Activated CD4-positive, alpha-beta T cell treated with anti-CD3 and anti-CD28 coated beads, Interleukin-2, amount 10 ng/mL, durations not matched to agents 7 days and 5 days (primary cell): Measurements from ENCODE around the gene SLC35F3. TPM values are rescaled to one million over a fixed set of nuclear protein-coding genes. Genes with fewer than 3 reads are reported as not detected.
A peak's percentile ranks its signal among the peaks of the same experiment; 100 is the strongest.

Source experiments
- CTCF ChIA-PET: fragments of 350-600 bp; sonication (Branson Sonifier 250); formaldehyde crosslinking; loops from one replicate; lab custom pipeline; 2021; ENCODE audit warnings: antibody characterized with exemption; lab: Charles Lee
- POLR2A ChIA-PET: fragments of 350-600 bp; sonication (Branson Sonifier 250); formaldehyde crosslinking; loops from one replicate; lab custom pipeline; 2021; ENCODE audit warnings: antibody characterized with exemption; lab: Charles Lee
- DNase-seq: peaks from one replicate; pipeline ENCODE4 v3.0.0-alpha.2; 2020
- H3K27ac Mint-ChIP-seq: one replicate; pipeline ENCODE4 v1.8.0; 2021; ENCODE audit warnings: mild to moderate bottlenecking, moderate library complexity, mixed read lengths
- H3K27me3 Mint-ChIP-seq: one replicate; pipeline ENCODE4 v1.8.0; 2021; ENCODE audit warnings: mixed read lengths
- H3K36me3 Mint-ChIP-seq: one replicate; pipeline ENCODE4 v1.8.0; 2021; ENCODE audit warnings: low read depth, mixed read lengths
- H3K4me1 Mint-ChIP-seq: one replicate; pipeline ENCODE4 v1.8.0; 2021; ENCODE audit warnings: mixed read lengths
- H3K4me3 Mint-ChIP-seq: one replicate; pipeline ENCODE4 v1.8.0; 2021; ENCODE audit warnings: mild to moderate bottlenecking, moderate library complexity, mixed read lengths
- H3K9me3 Mint-ChIP-seq: one replicate; pipeline ENCODE4 v1.8.0; 2021; ENCODE audit warnings: mixed read lengths
- total RNA-seq, 2 experiments: library from RNA; stranded (reverse); gene quantifications; one replicate each; pipeline ENCODE4 v1.2.3, GENCODE V29; 2021

SLC35F3 gene
- total RNA-seq, 2 experiments from 2014 or later: 5.9 to 6.5 TPM

DNA sequence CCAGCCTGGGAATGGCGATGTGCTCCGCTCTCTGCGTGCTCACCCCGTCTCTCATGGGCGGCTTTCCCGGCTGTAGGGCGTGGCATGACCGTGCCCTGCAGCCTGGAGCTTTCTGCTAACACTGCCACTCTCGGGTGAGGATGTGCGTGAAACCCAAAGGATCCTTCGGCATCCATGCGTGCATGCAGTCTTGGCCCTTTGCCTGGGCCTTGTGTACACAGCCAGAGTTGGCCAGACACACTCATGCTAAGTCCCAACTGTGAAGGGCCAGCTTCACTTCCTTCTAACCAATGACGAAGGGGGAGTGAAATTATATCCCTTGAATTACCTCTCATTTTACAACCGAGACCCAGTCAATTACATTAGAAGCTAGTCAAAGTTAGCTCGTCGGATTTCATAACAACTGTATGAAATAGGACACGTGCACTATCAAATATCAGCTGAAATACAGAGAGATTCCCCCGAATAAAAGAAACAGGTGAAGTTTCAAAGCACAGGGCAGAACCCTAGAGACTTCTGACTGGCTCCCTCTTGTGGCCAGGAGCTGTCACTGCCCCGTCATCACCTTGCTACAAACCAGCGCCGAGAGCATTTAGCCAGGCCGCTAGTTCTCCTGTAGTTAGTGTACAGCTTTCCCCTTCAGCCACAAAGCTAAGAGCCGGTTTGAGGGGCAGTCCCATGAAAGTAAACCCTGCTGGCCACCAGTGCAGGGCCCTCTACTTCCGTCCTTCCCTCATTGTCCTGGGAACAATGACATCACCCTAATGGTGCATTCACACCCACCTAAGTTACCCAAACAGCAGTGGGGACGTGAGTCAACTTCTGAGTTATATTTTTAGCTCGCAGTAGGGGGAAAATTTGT lies 405.4 kb downstream of the SLC35F3 start:
- no peak overlapping the region for H3K4me3 Mint-ChIP-seq
- ChIA-PET CTCF (interaction anchor here (0.6 to 2.7 kb wide), 43 partner anchors 9 to 739 kb away, joined by 3 to 32 read pairs (median 4); no protein-coding TSS in a partner anchor), POLR2A (no interaction called here)
- peaks cover 33% of the 10 kb centered on the region for H3K4me1 Mint-ChIP-seq
- no peak overlapping the region for H3K27ac Mint-ChIP-seq
- H3K36me3 Mint-ChIP-seq: no peaks in the 10 kb centered on the region
- DNase-seq: peak; percentile 82
- H3K27me3 Mint-ChIP-seq: peaks cover 2% of the 10 kb centered on the region
- H3K9me3 Mint-ChIP-seq: no peaks in the 10 kb centered on the region

DNA sequence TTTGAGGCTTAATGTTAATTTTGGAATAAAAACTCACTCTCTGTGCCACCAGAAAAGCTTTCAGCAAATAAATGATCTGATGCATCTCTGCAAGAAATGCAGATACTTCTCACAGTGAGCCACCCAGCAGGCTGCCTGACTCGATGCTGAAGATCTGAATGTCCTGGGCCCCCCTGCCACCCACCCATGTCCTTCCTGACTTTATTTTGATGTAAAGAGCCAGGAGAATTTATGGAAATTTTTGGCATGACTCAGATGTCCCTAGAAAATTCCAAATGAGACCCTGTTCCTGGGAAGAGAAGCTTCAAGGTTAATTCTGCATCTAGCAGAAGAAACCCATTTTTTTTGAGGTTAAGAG lies 406.0 kb downstream of the SLC35F3 start:
- Mint-ChIP-seq H3K27me3 (peaks cover 2% of the 10 kb centered on the region), H3K36me3 (no peaks in the 10 kb centered on the region), H3K4me3 (no peak overlapping the region), H3K27ac (no peak overlapping the region), H3K9me3 (no peaks in the 10 kb centered on the region), H3K4me1 (peaks cover 39% of the 10 kb centered on the region)
- no peak for DNase-seq
- ChIA-PET CTCF (interaction anchor here (0.8 to 2.7 kb wide), 37 partner anchors 8 to 739 kb away, joined by 3 to 32 read pairs (median 4); no protein-coding TSS in a partner anchor), POLR2A (no interaction called here)

DNA sequence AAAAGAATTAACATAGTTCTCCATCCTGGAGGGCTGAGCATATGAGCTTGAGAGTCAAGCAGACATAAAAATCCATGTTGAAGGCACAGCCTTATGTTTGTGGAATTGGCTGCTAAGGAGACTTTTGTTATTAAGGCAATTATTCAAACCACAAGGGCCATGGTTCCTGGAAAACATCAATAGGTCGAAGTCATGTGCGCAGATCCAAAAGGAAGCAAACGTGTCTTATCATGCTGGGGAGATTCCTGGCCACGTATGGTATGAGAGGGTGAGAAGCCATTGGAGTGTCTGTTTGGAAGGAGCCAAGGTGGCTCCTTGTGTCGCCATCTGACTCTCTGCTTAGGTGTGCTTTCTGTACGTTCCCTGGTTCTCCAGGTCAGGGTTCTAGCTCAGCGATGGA lies 406.9 kb downstream of the SLC35F3 start:
- no peak overlapping the region for H3K27ac Mint-ChIP-seq
- peaks cover 2% of the 10 kb centered on the region for H3K27me3 Mint-ChIP-seq
- H3K4me3 Mint-ChIP-seq: no peak overlapping the region
- CTCF ChIA-PET: interaction anchor here (0.8 to 2.7 kb wide), 6 partner anchors 12 to 100 kb away, joined by 3 to 28 read pairs (median 4); no protein-coding TSS in a partner anchor
- POLR2A ChIA-PET: no interaction called here
- no peaks in the 10 kb centered on the region for H3K9me3 Mint-ChIP-seq
- no peak for DNase-seq
- peaks cover 49% of the 10 kb centered on the region for H3K4me1 Mint-ChIP-seq
- peaks cover 1% of the 10 kb centered on the region for H3K36me3 Mint-ChIP-seq

DNA sequence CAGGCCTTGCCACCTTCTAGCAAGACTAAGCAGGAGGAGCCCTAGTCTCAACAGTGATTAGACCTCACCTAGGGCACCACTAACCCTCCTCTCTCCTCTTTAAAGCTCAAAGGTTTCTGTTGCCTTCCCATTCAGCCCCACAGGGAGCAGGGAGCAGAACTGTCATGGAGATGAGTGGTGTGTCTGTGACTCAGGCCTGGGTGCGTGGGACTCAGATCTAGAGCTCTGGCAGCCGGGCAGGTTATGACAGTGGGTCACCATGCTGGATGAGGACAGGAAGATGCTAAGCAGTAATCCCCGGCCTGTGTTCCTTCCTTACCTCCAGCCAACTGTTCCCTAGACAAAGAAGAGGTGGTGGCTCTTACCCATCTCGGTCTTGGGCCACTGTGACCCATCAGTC lies 408.7 kb downstream of the SLC35F3 start:
- ChIA-PET CTCF (interaction anchor here (0.9 to 2.8 kb wide), 8 partner anchors 12 to 194 kb away, joined by 3 to 14 read pairs (median 4); no protein-coding TSS in a partner anchor), POLR2A (no interaction called here)
- no peak for DNase-seq
- H3K4me1 Mint-ChIP-seq: peaks cover 58% of the 10 kb centered on the region
- H3K4me3 Mint-ChIP-seq: no peak overlapping the region
- H3K27me3 Mint-ChIP-seq: peaks cover 2% of the 10 kb centered on the region
- H3K27ac Mint-ChIP-seq: peak overlapping the region; percentile 58
- no peaks in the 10 kb centered on the region for H3K9me3 Mint-ChIP-seq
- H3K36me3 Mint-ChIP-seq: peaks cover 5% of the 10 kb centered on the region

DNA sequence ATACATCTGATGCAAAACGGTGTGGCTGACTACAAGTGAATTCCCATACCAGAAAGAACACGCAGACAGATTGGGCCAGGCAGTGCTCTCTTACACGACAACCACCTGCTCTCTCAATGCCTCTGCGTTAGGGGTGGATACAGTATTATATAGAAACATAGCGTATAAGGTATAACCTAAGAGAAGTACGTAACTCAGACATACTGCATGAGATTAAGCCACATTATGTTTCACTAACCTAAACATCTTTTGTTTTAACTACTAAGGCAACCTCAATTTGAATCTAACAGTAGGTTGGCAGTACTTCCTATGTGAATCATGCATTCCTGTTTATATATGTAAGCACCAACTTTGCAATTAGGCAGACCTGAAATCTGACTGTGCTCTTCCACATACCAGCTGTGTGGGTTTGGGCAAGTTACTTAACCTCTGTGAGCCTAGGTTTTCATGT lies 410.6 kb downstream of the SLC35F3 start:
- H3K36me3 Mint-ChIP-seq: peaks cover 5% of the 10 kb centered on the region
- ChIA-PET CTCF (interaction anchor here (0.8 to 1.0 kb wide), 2 partner anchors 22 to 102 kb away, joined by 3 read pairs; no protein-coding TSS in a partner anchor), POLR2A (no interaction called here)
- peaks cover 2% of the 10 kb centered on the region for H3K27me3 Mint-ChIP-seq
- peak overlapping the region; percentile 94 for H3K27ac Mint-ChIP-seq
- peak overlapping the region; percentile 0 for H3K4me3 Mint-ChIP-seq
- peaks cover 51% of the 10 kb centered on the region for H3K4me1 Mint-ChIP-seq
- DNase-seq: peak; percentile 53
- no peaks in the 10 kb centered on the region for H3K9me3 Mint-ChIP-seq

DNA sequence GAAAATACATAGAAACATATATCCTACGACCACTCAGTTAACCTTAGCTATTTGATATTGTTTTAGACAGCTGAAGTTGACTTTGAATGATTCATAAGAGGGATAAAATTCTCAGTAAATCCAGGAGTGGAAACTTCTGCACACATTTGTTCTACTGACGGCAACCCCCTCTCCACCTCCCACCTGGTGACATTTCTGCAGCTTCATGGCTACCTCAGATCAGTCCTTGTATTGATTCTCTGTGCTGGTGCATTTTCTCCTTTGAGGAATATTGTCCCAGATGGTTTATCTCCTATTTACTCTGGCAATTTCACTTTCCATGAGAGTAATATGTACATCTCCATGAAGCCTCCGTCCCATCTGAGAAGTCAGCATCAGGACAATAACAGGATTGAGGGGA lies 411.1 kb downstream of the SLC35F3 start:
- Mint-ChIP-seq H3K36me3 (peaks cover 5% of the 10 kb centered on the region), H3K4me1 (peaks cover 46% of the 10 kb centered on the region), H3K27me3 (peaks cover 2% of the 10 kb centered on the region), H3K27ac (peak overlapping the region; percentile 94), H3K4me3 (no peak overlapping the region), H3K9me3 (no peaks in the 10 kb centered on the region)
- DNase-seq: no peak
- POLR2A ChIA-PET: no interaction called here
- CTCF ChIA-PET: interaction anchor here (0.8 to 1.0 kb wide), 2 partner anchors 23 to 103 kb away, joined by 3 read pairs; no protein-coding TSS in a partner anchor

DNA sequence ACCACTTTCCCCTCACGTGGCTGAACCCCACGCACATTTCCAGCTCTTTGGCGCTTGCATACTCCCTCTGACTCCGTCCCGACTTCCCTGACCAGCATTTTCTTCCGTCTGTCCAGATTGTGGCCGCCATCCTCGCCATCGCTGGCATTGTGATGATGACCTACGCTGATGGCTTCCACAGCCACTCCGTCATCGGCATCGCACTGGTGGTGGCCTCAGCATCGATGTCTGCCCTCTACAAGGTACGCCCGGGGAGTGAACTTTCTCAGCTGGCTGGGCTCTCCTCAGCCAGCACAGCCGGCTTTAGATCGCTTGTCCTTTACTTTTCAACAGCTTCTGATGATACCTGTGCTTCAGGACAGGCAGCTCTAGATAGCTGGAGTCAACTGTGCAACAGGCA lies 412.0 kb downstream of the SLC35F3 start:
- no peak overlapping the region for H3K4me3 Mint-ChIP-seq
- peaks cover 51% of the 10 kb centered on the region for H3K4me1 Mint-ChIP-seq
- H3K27ac Mint-ChIP-seq: peak overlapping the region; percentile 94

DNA sequence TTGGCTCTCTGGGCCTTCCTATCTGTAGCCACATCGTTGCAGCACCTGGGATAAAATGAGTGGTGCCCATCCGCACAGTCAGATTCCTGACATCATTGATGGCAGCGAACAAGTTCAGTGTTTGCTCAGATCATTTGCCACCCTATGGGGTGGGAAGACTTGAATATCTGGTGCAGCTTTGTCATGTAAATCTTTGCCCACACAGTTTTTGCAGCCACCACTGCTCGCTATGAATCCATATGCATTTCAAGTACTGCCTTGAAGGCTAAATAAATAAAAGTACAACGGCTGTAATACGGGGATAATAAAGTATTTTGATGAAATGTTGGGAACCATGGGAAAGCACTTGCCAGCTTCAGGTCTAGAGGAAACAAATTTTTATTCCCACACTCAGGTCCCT lies 412.5 kb downstream of the SLC35F3 start:
- no peaks in the 10 kb centered on the region for H3K27me3 Mint-ChIP-seq
- H3K9me3 Mint-ChIP-seq: no peaks in the 10 kb centered on the region
- H3K27ac Mint-ChIP-seq: peak overlapping the region; percentile 94
- peaks cover 53% of the 10 kb centered on the region for H3K4me1 Mint-ChIP-seq
- POLR2A ChIA-PET: no interaction called here
- H3K36me3 Mint-ChIP-seq: peaks cover 10% of the 10 kb centered on the region
- CTCF ChIA-PET: no interaction called here
- no peak for DNase-seq
- no peak overlapping the region for H3K4me3 Mint-ChIP-seq

More for the DNA sequence above, 412.0 kb downstream of the SLC35F3 start:
- no peak for DNase-seq
- H3K9me3 Mint-ChIP-seq: no peaks in the 10 kb centered on the region
- peaks cover 10% of the 10 kb centered on the region for H3K36me3 Mint-ChIP-seq
- ChIA-PET POLR2A (no interaction called here), CTCF (interaction anchor here (1.0 kb wide), 1 partner anchor 24 kb away, joined by 3 read pairs; no protein-coding TSS in a partner anchor)
- H3K27me3 Mint-ChIP-seq: no peaks in the 10 kb centered on the region

DNA sequence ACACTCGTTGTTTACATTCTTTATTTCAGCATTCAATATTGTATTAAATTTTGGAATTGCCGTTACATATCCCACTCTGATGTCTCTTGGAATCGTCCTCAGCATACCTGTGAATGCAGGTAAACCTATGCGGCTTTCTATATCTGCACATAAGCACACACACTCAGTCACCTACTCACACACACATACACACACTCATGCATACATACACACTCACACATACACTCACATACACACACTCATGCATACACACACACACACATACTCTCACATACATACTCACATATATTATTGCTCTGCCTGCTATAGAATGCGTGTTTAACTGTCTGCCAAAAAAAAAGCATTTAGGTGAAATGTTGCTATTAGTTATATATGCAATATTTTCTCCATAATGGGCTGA lies 415.6 kb downstream of the SLC35F3 start:
- CTCF ChIA-PET: interaction anchor here (2.1 kb wide), 1 partner anchor 10 kb away, joined by 6 read pairs; no protein-coding TSS in a partner anchor
- peaks cover 43% of the 10 kb centered on the region for H3K4me1 Mint-ChIP-seq
- peaks cover 5% of the 10 kb centered on the region for H3K27me3 Mint-ChIP-seq
- POLR2A ChIA-PET: no interaction called here
- peaks cover 10% of the 10 kb centered on the region for H3K36me3 Mint-ChIP-seq
- H3K27ac Mint-ChIP-seq: no peak overlapping the region
- H3K9me3 Mint-ChIP-seq: no peaks in the 10 kb centered on the region
- H3K4me3 Mint-ChIP-seq: no peak overlapping the region
- DNase-seq: no peak

DNA sequence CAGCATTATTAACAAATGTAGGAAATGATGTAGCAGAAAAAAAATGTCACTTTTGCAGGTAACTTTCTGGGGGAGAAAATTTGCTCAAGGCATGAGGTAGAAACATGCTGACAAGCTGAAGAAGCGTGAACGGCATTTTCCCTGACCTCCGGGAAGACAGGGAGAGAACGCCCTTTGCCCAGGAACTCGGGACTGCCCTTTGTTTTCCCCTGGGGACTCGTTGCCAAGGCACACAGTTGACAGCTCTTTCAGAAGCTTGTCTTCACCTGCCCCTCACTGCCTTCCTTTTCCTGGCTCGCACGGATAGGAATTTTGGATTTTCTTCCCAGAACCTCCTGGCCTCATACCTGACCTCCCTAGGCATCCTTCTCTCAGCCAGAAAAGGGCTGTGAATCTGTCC lies 416.1 kb downstream of the SLC35F3 start:
- Mint-ChIP-seq H3K27me3 (peaks cover 5% of the 10 kb centered on the region), H3K9me3 (no peaks in the 10 kb centered on the region), H3K36me3 (peaks cover 10% of the 10 kb centered on the region), H3K4me1 (peaks cover 39% of the 10 kb centered on the region), H3K4me3 (no peak overlapping the region), H3K27ac (no peak overlapping the region)
- ChIA-PET CTCF (interaction anchor here (2.1 kb wide), 1 partner anchor 11 kb away, joined by 6 read pairs; no protein-coding TSS in a partner anchor), POLR2A (no interaction called here)
- DNase-seq: no peak

DNA sequence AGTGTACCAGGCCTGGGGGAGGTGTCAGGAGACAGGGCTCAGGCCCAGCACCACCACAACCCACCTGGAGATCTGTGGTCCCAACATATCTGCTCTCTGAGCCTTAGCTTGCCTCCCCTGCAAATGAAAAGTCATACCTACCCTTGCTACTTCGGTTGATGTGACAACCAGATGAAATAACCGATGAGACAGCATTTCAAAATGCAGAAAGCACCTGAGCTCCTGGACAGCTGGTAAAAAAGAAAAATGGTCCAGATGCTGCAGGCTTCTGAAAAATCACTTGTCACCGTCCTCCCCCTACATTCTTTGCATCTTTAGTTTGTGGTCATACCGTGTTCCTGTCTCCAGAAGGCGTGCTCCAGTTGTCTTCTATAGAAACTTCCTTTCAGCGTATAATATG lies 416.8 kb downstream of the SLC35F3 start:
- Mint-ChIP-seq H3K27me3 (peaks cover 5% of the 10 kb centered on the region), H3K27ac (peak overlapping the region; percentile 12)
- CTCF ChIA-PET: interaction anchor here (2.1 kb wide), 1 partner anchor 12 kb away, joined by 6 read pairs; no protein-coding TSS in a partner anchor

DNA sequence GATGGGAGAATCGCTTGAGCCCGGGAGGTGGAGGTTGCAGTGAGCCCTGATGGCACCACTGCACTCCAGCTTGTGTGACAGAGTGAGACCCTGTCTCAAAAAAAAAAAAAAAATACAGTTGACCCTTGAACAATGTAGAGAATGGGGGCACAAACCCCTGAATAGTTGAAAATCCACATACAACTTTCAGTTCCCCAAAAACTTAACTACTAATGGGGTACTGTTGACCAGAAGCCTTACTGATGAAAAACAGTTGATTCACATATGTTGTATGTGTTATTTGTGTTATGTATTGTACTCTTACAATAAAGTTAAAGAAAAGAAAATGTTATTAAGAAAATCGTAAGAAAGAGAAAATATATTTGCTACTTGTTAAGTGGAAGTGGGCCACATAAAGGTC lies 417.6 kb downstream of the SLC35F3 start:
- Mint-ChIP-seq H3K4me1 (peaks cover 37% of the 10 kb centered on the region), H3K27ac (no peak overlapping the region), H3K4me3 (no peak overlapping the region), H3K27me3 (peaks cover 5% of the 10 kb centered on the region), H3K36me3 (peaks cover 7% of the 10 kb centered on the region), H3K9me3 (no peaks in the 10 kb centered on the region)
- no peak for DNase-seq
- ChIA-PET CTCF (interaction anchor here (1.1 to 2.1 kb wide), 2 partner anchors 12 to 20 kb away, joined by 3 to 6 read pairs; no protein-coding TSS in a partner anchor), POLR2A (no interaction called here)

More for the DNA sequence above, 416.8 kb downstream of the SLC35F3 start:
- DNase-seq: no peak
- Mint-ChIP-seq H3K4me1 (peaks cover 38% of the 10 kb centered on the region), H3K36me3 (peaks cover 10% of the 10 kb centered on the region), H3K9me3 (no peaks in the 10 kb centered on the region), H3K4me3 (no peak overlapping the region)
- POLR2A ChIA-PET: no interaction called here

DNA sequence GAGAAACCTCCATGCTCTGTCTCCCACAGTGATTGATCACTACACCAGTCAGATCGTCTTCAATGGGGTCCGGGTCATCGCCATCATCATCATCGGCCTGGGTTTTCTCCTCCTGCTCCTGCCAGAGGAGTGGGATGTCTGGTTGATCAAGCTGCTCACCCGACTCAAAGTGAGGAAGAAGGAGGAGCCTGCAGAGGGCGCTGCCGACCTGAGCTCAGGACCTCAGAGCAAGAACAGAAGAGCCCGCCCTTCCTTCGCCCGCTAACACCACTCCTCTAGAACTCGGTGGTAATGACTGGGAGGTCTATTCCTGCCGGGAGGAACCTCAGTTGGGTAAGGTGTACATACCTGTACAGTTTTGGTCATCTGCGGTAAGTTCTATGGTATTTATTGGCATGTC lies 418.5 kb downstream of the SLC35F3 start:
- peaks cover 5% of the 10 kb centered on the region for H3K36me3 Mint-ChIP-seq
- H3K9me3 Mint-ChIP-seq: no peaks in the 10 kb centered on the region
- DNase-seq: peak; percentile 65
- no peak overlapping the region for H3K27ac Mint-ChIP-seq
- CTCF ChIA-PET: interaction anchor here (1.1 to 1.5 kb wide), 5 partner anchors 11 to 207 kb away, joined by 3 to 5 read pairs (median 4); no protein-coding TSS in a partner anchor
- H3K27me3 Mint-ChIP-seq: peaks cover 5% of the 10 kb centered on the region
- no peak overlapping the region for H3K4me3 Mint-ChIP-seq
- H3K4me1 Mint-ChIP-seq: peaks cover 35% of the 10 kb centered on the region
- POLR2A ChIA-PET: no interaction called here
